ENCODE results near the gene RHOBTB1.

RHOBTB1 gene

DNA sequence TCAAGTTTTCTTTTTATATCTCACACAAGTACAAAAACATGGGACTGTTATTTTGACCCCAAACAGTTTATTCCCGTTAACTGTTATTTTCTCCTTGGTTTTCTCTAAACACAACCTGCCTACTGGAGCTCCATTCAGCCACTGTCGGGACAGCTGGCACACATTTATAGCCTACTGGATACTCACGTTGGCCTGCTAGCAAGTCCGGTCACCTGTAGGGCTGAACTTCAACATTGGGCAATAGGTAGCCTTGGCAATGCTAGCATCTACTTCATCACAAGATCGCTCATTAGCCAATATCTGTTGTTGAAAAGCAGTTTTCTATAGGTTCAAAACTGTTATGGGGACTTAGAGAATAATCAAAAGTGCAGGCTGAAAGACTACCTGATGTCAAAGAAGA, 32.3 kb downstream of the RHOBTB1 start:
- peaks cover 0 to 20% of the 10 kb centered on the region in 2 experiments; a peak in 1 of 3 replicates for H3K36me3 ChIP-seq (ENCODE audit: control insufficient read depth in 2 of 2, insufficient read depth in 1 of 2, low read length in 2 of 2)
- no peaks in the 10 kb centered on the region for H3K9me3 ChIP-seq (ENCODE audit: control insufficient read depth, insufficient read depth, low read depth, low read length)
- CTCF ChIA-PET = interaction anchor here (0.7 kb wide), 1 partner anchor 28 kb away, joined by 3 read pairs; no protein-coding TSS in a partner anchor
- no peak for TF ChIP-seq ZNF140 (tag by site-specific recombination; IDR thresholded peaks at IDR 0.05)
- no peak for TF ChIP-seq ZNF10 (tag by site-specific recombination; IDR thresholded peaks at IDR 0.05)
- H3K4me1 ChIP-seq (ENCODE audit: control insufficient read depth, insufficient read depth, low read length) = no peaks in the 10 kb centered on the region
- no peak overlapping the region for H3K27ac ChIP-seq (ENCODE audit: extremely low read depth, low read depth, low read length)
- H3K4me3 ChIP-seq (ENCODE audit: low read depth, low read length) = no peak overlapping the region
- POLR2A ChIA-PET = no interaction called here

DNA sequence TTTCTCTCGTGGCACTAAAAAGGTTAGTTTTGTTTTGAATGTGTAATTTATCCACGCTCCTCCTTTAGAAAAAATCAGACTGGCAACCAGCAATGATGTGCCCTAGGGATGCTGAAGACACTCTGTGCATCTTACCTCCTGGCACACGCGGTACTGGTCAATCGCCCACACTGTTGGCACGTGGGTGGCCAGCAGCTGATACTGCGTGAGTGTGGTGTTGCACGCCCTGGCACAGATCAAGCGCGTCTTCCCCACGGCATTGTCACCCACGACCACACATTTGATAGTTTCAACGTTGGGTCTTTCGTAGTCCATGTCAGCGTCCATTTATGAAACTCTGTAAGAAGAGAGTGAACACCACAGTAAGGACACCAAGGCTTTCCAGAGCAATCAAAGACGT, 32.8 kb downstream of the RHOBTB1 start:
- CTCF ChIA-PET = no interaction called here
- POLR2A ChIA-PET = interaction anchor here (1.5 kb wide), 1 partner anchor 133 kb away, joined by 3 read pairs; the partner anchor contains the start of gene CDK1

DNA sequence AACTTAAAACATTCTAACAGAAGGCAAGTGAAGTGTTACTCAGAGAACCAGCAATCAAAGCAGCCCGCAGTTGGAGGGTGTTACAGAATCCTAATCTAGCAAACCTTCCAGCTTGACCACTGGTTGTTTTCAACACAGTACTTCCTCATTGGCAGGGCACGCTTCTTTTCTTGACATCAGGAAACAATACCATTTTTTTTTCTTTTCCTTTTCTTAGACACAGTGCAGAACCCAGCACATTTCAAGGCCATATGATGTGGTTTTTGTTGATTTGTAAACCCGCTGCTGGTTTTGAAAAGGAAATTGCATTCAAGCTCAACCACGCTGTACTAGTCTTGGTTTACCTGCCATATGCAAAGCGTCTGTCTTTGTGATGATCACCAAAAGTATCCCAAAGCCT, 33.4 kb downstream of the RHOBTB1 start:
- CTCF ChIA-PET = no interaction called here
- no peak for TF ChIP-seq KLF10 (tag by site-specific recombination; IDR thresholded peaks at IDR 0.05)
- no peak for TF ChIP-seq ZNF555 (tag by site-specific recombination; conservative IDR thresholded peaks at IDR 0.05)
- no peak for TF ChIP-seq HOXA7 (CRISPR knock-in tag; IDR thresholded peaks at IDR 0.05; ENCODE audit: borderline replicate concordance)
- TF ChIP-seq ZFP69B (tag by site-specific recombination; IDR thresholded peaks at IDR 0.05) = no peak
- no peak for TF ChIP-seq ELK4 (IDR thresholded peaks at IDR 0.05; ENCODE audit: borderline replicate concordance, low read depth, low read length)
- no peak for TF ChIP-seq ZNF112 (tag by site-specific recombination; IDR thresholded peaks at IDR 0.05)
- no peaks in the 10 kb centered on the region for H3K9me3 ChIP-seq (ENCODE audit: control insufficient read depth, insufficient read depth, low read depth, low read length)
- peaks cover 0 to 28% of the 10 kb centered on the region in 2 experiments; a peak in 1 of 3 replicates for H3K36me3 ChIP-seq (ENCODE audit: control insufficient read depth in 2 of 2, insufficient read depth in 1 of 2, low read length in 2 of 2)
- H3K4me1 ChIP-seq (ENCODE audit: control insufficient read depth, insufficient read depth, low read length) = no peaks in the 10 kb centered on the region
- no peak overlapping the region for H3K4me3 ChIP-seq (ENCODE audit: low read depth, low read length)
- no peak overlapping the region for H3K27ac ChIP-seq (ENCODE audit: extremely low read depth, low read depth, low read length)
- POLR2A ChIA-PET = interaction anchor here (1.5 kb wide), 1 partner anchor 132 kb away, joined by 3 read pairs; the partner anchor contains the start of gene CDK1

More for the DNA sequence above, 32.8 kb downstream of the RHOBTB1 start:
- H3K4me3 ChIP-seq (ENCODE audit: low read depth, low read length) = no peak overlapping the region
- no peak overlapping the region for H3K27ac ChIP-seq (ENCODE audit: extremely low read depth, low read depth, low read length)
- peaks cover 0 to 23% of the 10 kb centered on the region in 2 experiments; a peak in 1 of 3 replicates for H3K36me3 ChIP-seq (ENCODE audit: control insufficient read depth in 2 of 2, insufficient read depth in 1 of 2, low read length in 2 of 2)
- TF ChIP-seq KLF10 (tag by site-specific recombination; IDR thresholded peaks at IDR 0.05) (no peak), ZBTB1 (tag by site-specific recombination; IDR thresholded peaks at IDR 0.05) (no peak), ZNF18 (tag by site-specific recombination; IDR thresholded peaks at IDR 0.05) (no peak), ZNF37A (tag by site-specific recombination; IDR thresholded peaks at IDR 0.05) (no peak), ZNF202 (tag by site-specific recombination; IDR thresholded peaks at IDR 0.05; ENCODE audit: borderline replicate concordance) (no peak), ZNF792 (tag by site-specific recombination; IDR thresholded peaks at IDR 0.05) (no peak), INSM2 (tag by site-specific recombination; IDR thresholded peaks at IDR 0.05) (no peak), ZSCAN23 (tag by site-specific recombination; IDR thresholded peaks at IDR 0.05) (no peak), ZNF837 (tag by site-specific recombination; IDR thresholded peaks at IDR 0.05) (no peak), ZNF426 (tag by site-specific recombination; IDR thresholded peaks at IDR 0.05) (no peak), YY1 (tag by site-specific recombination; IDR thresholded peaks at IDR 0.05) (no peak)
- no peaks in the 10 kb centered on the region for H3K9me3 ChIP-seq (ENCODE audit: control insufficient read depth, insufficient read depth, low read depth, low read length)
- H3K4me1 ChIP-seq (ENCODE audit: control insufficient read depth, insufficient read depth, low read length) = no peaks in the 10 kb centered on the region

Data from HEK293 (cell line).